Erythroblast (primary cell): ENCODE results near the gene DHRS3.

Experiments
- GATA1 ChIP-seq: IDR thresholded peaks from 2 replicates; pipeline ENCODE4 v1.6.1; 2011; ENCODE audit warnings: low read depth, mild to moderate bottlenecking, control low read depth, low read length, moderate library complexity
- POLR2A ChIP-seq: IDR thresholded peaks from 2 replicates; pipeline ENCODE4 v1.6.1; 2011; ENCODE audit warnings: mild to moderate bottlenecking, low read length

GRCh38 chr1:12540580-12541273 is 77.3 kb downstream of the DHRS3 start:
- no peak for TF ChIP-seq POLR2A
- no peak for TF ChIP-seq GATA1
